AG09319 (cell line): ENCODE results near the gene BTRC.
"Not testable (repeated sequence)": the region's sequence is repeated elsewhere in the genome, so short reads cannot be mapped to it uniquely, and the experiment has no call there.

Source experiments
- DNase-seq: peaks from one replicate; pipeline ENCODE4 v3.0.0-alpha.2; 2010; ENCODE audit warnings: low read depth; ENCODE audit errors: extremely low read depth
- CTCF ChIP-seq: IDR thresholded peaks from 2 replicates; pipeline ENCODE4 v1.5.1; 2011; ENCODE audit warnings: low read depth, mild to moderate bottlenecking, inconsistent platforms, low read length, moderate library complexity

BTRC gene

DNA sequence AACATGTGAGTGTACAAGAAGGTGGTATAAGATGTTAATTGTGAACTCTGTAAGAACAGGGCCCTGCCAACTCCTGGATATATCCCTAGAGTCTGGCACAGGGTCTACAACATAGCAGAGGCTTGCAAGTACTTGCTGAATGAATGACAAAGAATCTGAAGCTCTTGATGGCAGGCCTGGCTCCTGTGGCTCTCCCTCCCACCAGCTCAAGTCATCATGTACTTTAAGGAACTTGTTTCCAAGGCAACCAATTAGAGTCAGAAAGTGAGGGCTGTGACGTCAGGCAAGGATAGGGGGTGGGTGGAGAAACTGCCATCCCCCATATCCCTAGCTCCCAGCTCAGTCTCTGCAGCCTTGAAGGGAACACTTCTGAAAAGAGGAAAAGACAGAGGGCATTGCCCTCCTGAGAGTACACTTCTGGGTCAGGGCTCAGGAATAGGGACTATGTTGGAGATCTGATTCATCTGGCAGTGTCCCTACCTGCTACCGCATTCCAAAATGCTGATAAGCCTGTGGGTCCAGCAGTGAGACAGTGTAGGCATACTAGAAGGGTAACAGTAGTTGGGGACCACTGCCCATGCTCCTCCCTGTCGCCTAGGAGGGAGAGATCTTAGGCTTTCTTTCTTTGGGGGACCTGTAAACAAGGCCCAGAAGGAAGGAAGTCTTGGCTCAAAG lies 34.6 kb upstream of the BTRC start:
- no peak for TF ChIP-seq CTCF
- no peak for DNase-seq

GRCh38 chr10:101321073-101321472 lies 32.9 kb upstream of the BTRC start:
- no peak for TF ChIP-seq CTCF
- no peak for DNase-seq

- DNase-seq: no peak
- no peak for TF ChIP-seq CTCF
Observed at GRCh38 chr10:101322266-101323108, 31.5 kb upstream of the BTRC start.

- DNase-seq: no peak
- TF ChIP-seq CTCF: no peak
Observed at GRCh38 chr10:101323495-101323894, 30.5 kb upstream of the BTRC start.

DNA sequence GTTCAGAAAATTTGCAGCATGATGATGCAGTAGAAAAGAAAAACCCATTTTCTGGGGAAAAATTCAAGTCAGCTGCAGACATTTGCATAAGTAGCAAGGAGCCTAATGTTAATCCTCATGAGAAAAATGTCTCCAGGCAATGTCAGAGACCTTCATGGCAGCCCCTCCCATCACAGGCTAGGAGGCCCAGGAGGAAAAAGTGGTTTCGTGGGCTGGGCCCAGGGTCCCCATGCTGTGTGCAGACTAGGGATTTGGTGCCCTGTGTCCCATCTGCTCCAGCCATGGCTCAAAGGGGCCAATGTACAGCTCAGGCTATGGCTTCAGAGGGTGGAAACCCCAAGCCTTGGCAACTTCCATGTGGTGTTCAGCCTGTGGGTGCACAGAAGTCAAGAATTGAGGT lies 26.5 kb upstream of the BTRC start:
- DNase-seq: not testable (repeated sequence)

DNA sequence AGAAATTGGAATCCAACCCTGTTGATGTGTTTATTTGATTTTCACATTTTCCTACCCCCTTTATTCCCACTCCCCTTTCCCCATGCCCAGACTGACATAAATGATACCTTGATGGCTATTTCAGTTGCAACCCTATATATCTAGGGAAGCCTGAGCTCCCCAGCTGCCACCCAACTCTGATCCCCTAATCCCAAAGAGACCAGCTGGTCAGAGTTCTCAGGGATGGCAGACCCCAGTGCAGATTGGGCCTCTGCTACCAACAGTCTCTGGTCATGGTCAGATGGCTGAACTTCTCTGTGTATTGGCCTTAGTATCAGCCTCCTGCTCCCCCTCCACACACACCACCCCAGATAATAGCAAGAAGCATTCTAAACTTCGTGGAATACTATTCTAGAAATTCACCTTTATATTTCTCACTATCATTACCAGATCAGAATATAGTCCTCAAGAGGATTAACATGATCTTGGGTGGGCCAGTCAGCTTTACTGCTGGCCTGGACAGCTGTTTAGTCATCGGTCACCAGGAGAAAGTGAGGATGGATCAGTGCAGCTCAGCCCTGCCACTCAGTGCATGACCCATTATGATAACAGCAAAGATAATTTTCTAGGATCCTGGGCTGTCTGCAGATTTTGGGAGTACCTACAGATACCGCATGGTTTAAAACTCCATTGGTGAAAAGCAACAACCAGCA lies 24.5 kb upstream of the BTRC start:
- TF ChIP-seq CTCF: no peak
- no peak for DNase-seq

DNA sequence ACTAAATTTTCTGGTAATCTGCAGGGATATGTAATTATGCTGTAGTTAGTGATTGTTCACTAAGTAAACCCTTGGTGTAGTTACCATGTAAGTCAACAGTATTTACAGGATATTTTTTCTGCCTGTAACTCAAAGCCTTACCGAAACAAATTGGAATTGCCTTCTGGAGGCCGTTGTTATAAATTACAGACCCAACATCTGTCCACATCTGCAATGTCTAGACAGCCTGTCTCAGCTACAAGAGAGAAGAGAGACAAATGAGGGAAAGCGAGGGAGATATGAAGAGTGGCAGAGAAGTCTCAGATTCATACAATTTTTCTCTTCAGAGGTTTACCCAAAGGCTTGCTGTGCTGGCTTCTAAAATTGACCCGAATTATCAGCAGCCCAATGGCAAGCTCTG lies 23.7 kb upstream of the BTRC start:
- no peak for DNase-seq
- TF ChIP-seq CTCF: no peak
